HepG2 (cell line): Measurements from ENCODE around the gene PROCR. TPM values are rescaled to one million over a fixed set of nuclear protein-coding genes. Genes with fewer than 3 reads are reported as not detected.

ENCODE experiments used
- IRF2 ChIP-seq: IDR thresholded peaks from 2 replicates; pipeline ENCODE4 v1.6.1; 2018; ENCODE audit warnings: missing genetic modification reagents, missing compliant biosample characterization
- RBFOX2 ChIP-seq: fragments of 200-400 bp; formaldehyde crosslinking; IDR thresholded peaks from 2 replicates; pipeline ENCODE4 v1.6.1; 2017; ENCODE audit warnings: low read depth, mild to moderate bottlenecking, low read length
- SMAD3 ChIP-seq: sonication (generic); formaldehyde crosslinking; IDR thresholded peaks from 2 replicates; pipeline ENCODE4 v1.4.0; 2020; ENCODE audit warnings: missing genetic modification reagents
- WIZ ChIP-seq: sonication (generic); formaldehyde crosslinking; IDR thresholded peaks from 2 replicates; pipeline ENCODE4 v1.5.1; 2020; ENCODE audit warnings: mild to moderate bottlenecking, missing genetic modification reagents
- ZNF142 ChIP-seq: sonication (generic); formaldehyde crosslinking; IDR thresholded peaks from 2 replicates; pipeline ENCODE4 v1.4.0; 2020; ENCODE audit warnings: missing genetic modification reagents
- ZNF34 ChIP-seq: sonication (generic); formaldehyde crosslinking; IDR thresholded peaks from 2 replicates; pipeline ENCODE4 v1.4.0; 2020; ENCODE audit warnings: mild to moderate bottlenecking, missing genetic modification reagents, borderline replicate concordance
- ZNF740 ChIP-seq: sonication (generic); formaldehyde crosslinking; IDR thresholded peaks from 2 replicates; pipeline ENCODE4 v1.4.0; 2020; ENCODE audit warnings: missing genetic modification reagents
- polyA plus RNA-seq, 8 experiments: library from polyadenylated mRNA; depleted of rRNA in 3 of 8; stranded (reverse) in 7 of 8; unstranded in 1 of 8; fragments of >200 nt; fragmentation: Illumina TruSeq in 4 of 8; extraction: Trizol in 4 of 8; gene quantifications; 2 replicates each; pipeline versions ENCODE4 v1.2.1 to v1.2.3, GENCODE V29; 2011 to 2016; ENCODE audit warnings: low read depth in 4 of 8, missing spikeins in 1 of 8, mixed read lengths in 1 of 8; ENCODE audit not compliant: insufficient read depth in 1 of 8
- total RNA-seq, 5 experiments: library from RNA; depleted of rRNA; stranded (reverse); fragments of >200 nt; fragmentation: Illumina TruSeq; extraction: Trizol; gene quantifications; 2 replicates each; pipeline ENCODE4 v1.2.3, GENCODE V29; 2016; ENCODE audit warnings: low read depth in 1 of 5
- TF ChIP-seq, protein P1 (sequence below), 2 experiments: fragments of 450-650 bp in 1 of 2; sonication (generic) in 1 of 2; formaldehyde crosslinking in 1 of 2; IDR thresholded peaks; 2 replicates each; pipeline versions ENCODE4 v1.6.1 to v1.8.0; 2016 to 2022; ENCODE audit warnings: antibody characterized with exemption in 1 of 2, mild to moderate bottlenecking in 1 of 2, missing genetic modification reagents in 1 of 2
- TF ChIP-seq, protein P2 (sequence below): sonication (generic); formaldehyde crosslinking; IDR thresholded peaks from 2 replicates; pipeline ENCODE4 v1.5.0; 2020; ENCODE audit warnings: missing genetic modification reagents

The PROCR gene
- total and polyA plus RNA-seq, 2 of the 13 experiments (the other 11 are each of a cell fraction or from before 2014, with no cell fraction given), result 1.4 to 1.7 TPM

GRCh38 chr20:35146920-35147574 is 24.8 kb upstream of the PROCR start, which contains the start of gene EDEM2 (continued):
- TF ChIP-seq ZNF142 (peak; percentile 27; the same call in 1 of the 2 replicates), ZNF740 (no peak), ZNF34 (CRISPR knock-in tag) (peak; percentile 98), IRF2 (CRISPR knock-in tag) (peak; percentile 97), RBFOX2 (peak; percentile 89), WIZ (CRISPR knock-in tag) (peak; percentile 73; the same call in 1 of the 2 replicates), SMAD3 (CRISPR knock-in tag) (peak; percentile 41; the same call in 1 of the 2 replicates)
- TF ChIP-seq, protein P1, sequence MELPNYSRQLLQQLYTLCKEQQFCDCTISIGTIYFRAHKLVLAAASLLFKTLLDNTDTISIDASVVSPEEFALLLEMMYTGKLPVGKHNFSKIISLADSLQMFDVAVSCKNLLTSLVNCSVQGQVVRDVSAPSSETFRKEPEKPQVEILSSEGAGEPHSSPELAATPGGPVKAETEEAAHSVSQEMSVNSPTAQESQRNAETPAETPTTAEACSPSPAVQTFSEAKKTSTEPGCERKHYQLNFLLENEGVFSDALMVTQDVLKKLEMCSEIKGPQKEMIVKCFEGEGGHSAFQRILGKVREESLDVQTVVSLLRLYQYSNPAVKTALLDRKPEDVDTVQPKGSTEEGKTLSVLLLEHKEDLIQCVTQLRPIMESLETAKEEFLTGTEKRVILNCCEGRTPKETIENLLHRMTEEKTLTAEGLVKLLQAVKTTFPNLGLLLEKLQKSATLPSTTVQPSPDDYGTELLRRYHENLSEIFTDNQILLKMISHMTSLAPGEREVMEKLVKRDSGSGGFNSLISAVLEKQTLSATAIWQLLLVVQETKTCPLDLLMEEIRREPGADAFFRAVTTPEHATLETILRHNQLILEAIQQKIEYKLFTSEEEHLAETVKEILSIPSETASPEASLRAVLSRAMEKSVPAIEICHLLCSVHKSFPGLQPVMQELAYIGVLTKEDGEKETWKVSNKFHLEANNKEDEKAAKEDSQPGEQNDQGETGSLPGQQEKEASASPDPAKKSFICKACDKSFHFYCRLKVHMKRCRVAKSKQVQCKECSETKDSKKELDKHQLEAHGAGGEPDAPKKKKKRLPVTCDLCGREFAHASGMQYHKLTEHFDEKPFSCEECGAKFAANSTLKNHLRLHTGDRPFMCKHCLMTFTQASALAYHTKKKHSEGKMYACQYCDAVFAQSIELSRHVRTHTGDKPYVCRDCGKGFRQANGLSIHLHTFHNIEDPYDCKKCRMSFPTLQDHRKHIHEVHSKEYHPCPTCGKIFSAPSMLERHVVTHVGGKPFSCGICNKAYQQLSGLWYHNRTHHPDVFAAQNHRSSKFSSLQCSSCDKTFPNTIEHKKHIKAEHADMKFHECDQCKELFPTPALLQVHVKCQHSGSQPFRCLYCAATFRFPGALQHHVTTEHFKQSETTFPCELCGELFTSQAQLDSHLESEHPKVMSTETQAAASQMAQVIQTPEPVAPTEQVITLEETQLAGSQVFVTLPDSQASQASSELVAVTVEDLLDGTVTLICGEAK (IDR thresholded peaks at IDR 0.05), result no peak
- TF ChIP-seq, protein P1 (CRISPR knock-in tag; IDR thresholded peaks at IDR 0.05), result peak; percentile 88; the same call in 1 of the 2 replicates
- TF ChIP-seq, protein P2, sequence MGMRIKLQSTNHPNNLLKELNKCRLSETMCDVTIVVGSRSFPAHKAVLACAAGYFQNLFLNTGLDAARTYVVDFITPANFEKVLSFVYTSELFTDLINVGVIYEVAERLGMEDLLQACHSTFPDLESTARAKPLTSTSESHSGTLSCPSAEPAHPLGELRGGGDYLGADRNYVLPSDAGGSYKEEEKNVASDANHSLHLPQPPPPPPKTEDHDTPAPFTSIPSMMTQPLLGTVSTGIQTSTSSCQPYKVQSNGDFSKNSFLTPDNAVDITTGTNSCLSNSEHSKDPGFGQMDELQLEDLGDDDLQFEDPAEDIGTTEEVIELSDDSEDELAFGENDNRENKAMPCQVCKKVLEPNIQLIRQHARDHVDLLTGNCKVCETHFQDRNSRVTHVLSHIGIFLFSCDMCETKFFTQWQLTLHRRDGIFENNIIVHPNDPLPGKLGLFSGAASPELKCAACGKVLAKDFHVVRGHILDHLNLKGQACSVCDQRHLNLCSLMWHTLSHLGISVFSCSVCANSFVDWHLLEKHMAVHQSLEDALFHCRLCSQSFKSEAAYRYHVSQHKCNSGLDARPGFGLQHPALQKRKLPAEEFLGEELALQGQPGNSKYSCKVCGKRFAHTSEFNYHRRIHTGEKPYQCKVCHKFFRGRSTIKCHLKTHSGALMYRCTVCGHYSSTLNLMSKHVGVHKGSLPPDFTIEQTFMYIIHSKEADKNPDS (CRISPR knock-in tag), result 0 out of 2 replicates have a peak, but pooled peaks have one; percentile 31
